HG03139 (cell line): ENCODE data around the gene A1BG.
A peak's percentile ranks its signal among the peaks of the same experiment; 100 is the strongest.
"Not testable (repeated sequence)": the region's sequence is repeated elsewhere in the genome, so short reads cannot be mapped to it uniquely, and the experiment has no call there.

Experiments used
- ATAC-seq: cut with Tn5 transposase; IDR thresholded peaks from one replicate; pipeline ENCODE4 v1.9.1; 2021; ENCODE audit not compliant: unreplicated experiment

A1BG gene

DNA sequence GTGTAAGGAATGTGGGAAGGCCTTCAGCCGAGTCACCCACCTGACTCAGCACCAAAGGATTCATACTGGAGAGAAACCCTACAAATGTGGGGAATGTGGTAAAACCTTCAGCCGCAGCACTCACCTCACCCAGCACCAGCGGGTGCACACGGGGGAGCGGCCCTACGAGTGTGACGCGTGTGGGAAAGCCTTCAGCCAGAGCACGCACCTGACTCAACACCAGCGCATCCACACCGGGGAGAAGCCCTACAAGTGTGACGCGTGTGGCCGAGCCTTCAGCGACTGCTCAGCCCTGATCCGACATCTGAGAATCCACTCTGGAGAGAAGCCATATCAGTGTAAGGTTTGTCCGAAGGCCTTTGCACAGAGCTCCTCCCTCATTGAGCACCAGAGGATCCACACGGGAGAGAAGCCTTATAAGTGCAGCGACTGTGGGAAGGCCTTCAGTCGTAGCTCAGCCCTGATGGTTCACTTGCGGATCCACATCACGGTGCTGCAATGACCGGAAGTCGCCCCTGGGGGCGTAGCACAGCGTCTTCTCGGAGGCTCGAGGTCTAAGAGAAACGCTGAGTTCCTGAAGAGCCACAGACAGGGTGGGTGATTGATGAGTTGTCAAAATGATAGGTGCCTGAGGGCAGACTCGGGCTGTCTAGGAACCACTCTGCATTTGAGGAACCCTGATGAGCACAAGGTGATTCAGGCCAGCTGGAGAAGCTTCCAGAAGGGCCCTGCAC, 14.3 kb downstream of the A1BG start:
- ATAC-seq: no peak

DNA sequence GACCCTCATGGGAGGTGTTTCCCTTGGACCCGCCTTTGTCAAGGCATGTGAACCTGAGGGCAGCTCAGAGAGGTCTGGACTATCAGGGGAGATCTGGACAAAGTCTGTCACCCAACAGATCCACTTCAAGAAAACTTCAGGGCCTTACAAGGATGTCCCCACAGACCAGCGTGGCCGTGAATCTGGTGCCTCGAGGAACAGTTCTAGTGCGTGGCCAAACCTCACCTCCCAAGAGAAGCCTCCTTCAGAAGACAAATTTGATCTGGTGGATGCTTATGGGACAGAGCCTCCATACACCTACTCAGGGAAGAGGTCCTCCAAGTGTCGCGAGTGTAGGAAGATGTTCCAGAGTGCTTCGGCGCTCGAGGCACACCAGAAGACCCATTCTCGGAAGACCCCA, 15.0 kb downstream of the A1BG start:
- ATAC-seq: no peak

DNA sequence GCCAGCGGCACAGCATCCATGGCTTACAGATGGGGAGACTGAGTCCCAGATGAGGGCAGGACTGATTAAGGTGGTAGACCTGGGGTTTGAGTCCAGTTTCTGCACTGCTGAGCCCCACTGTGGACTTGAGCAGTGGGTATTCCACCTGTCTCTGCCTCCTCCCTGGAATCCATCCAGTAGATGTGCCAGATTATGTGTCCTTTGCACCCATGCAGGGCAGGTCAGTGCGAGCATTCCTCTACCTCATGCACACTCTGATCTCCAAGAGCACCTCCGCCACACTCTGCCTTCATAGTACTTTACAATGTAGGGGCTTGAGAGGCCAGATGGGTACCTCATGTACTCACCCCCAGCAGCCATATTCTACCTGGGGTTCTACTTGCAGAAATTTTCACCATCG, 16.5 kb downstream of the A1BG start:
- no peak for ATAC-seq

DNA sequence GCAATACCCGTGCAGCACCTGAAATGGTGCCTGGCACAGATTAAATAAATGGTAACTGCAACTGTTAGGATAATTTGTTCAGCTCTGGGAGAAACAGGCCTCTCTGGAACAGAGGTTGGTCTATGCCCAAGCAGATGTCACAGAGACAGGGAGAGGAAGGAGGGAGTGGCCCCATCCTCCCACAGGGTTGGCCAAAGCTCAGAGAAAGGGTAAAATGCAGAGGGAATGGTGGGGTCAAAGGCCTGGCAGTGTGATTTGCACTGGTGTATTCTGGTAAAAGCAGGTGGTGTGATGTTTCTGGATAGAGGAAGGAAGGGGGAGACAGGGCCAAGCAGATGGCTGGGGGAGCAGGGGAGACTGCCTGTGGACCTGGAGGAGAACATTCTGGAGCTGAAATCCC, 17.1 kb downstream of the A1BG start:
- ATAC-seq: no peak

DNA sequence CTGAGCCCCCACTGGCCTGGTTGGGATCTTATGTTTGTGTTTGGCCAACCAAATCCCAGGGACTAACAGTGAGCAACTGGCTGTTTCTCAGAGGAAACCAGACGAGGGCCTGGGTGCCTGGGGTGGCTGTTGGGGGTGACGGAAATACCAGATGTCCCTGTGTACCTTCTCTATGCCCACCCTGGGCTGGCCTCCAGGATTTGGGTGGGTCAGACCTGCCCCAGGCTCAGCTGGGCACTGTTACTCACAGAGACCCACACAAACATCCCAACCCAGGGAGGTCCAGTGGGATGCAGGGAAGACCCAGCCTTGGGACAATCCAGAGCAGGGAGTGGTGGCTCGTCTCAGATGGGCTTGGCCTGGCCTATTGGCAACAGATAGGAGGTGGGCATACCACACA, 17.7 kb downstream of the A1BG start:
- ATAC-seq: no peak

DNA sequence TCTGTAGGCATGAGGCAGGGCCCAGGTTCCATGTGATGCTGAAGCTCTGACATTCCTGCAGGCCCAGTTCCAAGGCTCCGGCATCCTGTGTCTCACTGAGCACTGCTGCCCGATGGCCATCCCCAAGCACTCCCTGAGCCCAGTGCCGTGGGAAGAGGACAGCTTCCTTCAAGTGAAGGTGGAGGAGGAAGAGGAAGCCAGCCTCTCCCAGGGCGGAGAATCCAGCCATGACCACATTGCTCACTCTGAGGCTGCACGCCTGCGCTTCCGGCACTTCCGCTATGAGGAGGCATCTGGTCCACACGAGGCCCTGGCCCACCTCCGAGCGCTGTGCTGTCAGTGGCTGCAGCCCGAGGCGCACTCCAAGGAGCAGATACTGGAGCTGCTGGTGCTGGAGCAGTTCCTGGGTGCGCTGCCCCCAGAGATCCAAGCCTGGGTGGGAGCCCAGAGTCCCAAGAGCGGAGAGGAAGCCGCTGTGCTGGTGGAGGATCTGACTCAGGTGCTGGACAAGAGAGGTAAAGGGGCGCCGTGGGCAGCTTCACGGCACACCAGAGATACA, 18.5 kb downstream of the A1BG start:
- no peak for ATAC-seq

DNA sequence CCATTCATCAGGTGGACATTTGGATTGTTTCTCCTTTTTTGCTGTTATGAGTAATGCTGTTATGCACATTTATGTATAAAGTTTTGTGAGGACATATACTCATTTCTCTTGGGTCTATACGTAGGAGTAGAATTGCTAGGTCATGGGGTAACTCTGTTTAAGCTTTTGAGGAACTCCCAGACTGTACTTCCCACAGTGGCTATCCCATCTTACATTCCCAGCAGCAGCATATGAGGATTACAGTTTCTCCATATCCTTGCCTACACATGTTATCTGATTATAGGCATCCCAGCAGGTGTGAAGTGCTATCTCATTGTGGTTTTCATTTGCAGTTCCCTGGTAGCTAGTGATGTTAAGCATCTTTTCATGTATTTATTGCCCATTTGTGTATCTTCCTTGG, 20.6 kb downstream of the A1BG start:
- no peak for ATAC-seq

DNA sequence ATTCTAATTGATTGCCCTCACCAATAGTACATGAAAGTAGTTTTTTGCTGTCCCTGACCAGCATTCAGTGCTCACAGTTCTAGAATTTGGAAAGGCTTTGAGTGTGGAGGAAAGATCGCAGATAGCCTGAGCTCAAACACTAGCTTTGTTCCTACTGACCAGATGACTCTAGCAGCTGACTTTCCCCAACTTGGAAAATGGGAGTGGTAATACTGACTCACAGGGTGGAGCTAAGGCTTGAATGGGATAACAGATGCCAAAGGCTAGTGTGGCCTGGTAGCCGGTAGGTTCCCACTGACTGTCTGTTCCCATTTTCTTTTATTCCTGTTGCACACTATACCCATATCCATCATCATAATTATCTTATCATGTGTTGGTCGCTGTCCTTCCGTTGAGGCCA, 22.8 kb downstream of the A1BG start:
- no peak for ATAC-seq

DNA sequence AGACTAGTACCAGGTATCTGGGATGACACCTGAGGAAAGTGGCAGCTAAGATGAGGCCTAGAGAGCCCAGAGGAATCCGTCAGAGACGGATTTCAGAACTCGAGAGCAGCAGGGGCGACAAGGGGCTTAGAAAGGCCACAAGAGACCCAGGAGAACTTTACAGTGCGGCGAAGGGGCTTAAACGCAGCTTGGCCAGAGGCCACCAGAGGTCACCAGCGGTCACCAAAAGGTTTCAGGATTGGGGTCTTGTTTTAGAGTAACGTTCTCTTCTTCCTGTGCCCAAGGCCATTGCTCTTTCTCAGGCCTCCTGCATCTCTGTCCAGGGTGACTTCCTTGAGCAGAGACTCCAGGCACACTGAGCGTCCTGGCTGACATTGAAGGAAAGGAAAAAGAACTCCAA, 24.3 kb downstream of the A1BG start:
- ATAC-seq: no peak

DNA sequence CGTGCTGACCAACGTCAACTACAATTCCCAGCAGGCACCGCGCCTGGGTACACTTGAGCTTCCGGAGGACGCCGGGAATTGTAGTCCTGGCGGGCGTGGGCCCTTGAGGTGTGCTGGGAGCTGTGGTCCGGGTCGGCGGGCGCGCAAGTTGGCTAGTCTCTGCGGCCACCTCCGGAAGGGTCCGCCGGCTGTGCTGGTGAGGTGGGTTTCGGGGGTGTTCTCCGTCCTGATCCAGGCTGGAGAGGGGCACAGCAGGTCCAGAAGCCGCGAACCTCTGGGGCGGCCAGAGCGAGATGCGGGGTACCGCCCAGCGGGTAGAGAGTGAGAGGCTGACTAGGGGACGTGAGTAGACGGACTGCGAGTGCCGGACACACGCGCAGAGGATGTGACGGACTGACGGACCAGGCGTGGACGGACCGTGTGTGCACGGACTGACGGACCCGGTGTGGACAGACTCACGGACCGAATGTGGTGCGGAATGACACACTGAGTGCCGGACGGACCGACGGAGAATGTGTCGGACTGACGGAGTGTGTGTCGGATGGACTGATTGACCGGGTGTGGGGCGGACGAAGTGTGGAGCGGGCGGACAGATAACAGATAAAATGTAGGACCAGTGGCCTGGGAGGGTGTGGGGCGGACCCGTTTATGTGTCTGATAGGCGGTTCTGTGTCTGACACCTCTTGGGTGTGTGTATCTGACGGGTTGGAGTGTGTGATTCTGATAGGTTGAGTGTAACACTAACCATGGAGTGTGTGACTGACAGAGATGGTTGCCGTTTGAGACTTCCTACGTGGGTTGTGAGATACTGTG, 26.2 kb downstream of the A1BG start, which contains the start of gene ZSCAN22:
Gene ZSCAN22 (plus strand): TSS at position 81 of the 813 bp plus-strand sequence. CDS start 7,809 bp downstream, outside the sequence.
- peak; percentile 92 for ATAC-seq

DNA sequence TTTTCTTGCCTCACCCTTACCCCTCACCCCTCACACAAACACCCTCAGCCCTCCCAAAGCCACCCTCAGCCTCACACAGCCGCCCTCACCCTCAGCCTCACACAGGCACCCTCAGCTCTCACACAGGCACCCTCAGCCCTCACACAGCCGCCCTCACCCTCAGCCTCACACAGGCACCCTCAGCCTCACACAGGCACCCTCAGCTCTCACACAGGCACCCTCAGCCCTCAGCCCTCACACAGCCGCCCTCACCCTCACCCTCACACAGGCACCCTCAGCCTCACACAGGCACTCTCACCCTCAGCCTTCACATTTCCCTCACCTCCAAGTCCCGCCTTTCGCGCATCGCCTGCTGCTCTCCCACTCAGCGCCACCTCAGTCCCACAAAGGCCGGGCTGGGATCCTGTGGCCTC, 26.8 kb downstream of the A1BG start:
- no peak for ATAC-seq

DNA sequence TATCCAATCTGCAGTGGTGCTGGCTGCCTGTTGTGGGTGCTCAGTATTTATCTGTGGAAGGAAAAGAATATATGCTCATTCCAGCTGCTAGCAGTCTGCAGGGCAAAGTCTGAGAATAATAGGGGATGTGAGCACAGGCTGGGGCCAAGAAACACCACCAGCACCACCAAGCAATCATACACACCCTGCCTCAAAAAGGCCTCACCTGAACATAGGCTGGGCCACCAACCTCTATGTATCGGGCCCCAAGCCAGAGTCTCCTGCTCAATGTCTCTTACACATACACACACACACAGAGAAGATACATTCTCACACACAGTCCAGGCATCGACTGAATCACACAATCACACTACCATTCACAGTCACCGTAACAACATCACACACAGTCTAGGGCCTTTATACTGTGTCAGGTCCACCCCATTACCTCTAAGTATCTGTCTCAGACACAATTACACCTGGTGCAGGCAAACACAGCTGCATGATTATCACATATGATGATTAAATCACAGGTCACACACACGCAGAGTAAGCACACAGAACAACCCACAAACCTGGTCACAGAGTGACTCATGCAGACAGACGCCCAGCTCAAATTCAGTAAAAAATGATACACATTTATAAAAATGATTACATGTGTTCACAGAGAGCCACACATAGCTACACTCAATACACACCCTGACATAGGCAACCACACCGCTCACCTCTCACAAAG, 27.8 kb downstream of the A1BG start:
- no peak for ATAC-seq

DNA sequence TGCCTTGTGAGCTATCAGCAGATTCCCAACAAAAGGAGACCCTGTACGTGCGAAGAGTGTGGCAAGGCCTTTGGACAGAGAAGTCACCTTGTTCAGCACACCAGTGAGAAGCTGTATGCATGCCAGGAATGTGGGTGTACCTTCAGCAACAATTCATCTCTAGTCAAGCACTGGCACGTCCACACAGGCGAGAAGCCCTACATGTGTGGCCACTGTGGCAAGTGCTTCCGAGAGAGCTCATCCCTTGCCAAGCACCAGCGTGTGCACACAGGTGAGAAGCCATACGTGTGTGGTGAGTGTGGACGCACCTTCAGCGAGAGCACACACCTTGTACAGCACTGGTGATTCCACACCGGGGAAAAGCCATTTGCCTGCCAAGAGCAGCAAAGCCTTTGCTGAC, 34.1 kb downstream of the A1BG start:
- no peak for ATAC-seq

DNA sequence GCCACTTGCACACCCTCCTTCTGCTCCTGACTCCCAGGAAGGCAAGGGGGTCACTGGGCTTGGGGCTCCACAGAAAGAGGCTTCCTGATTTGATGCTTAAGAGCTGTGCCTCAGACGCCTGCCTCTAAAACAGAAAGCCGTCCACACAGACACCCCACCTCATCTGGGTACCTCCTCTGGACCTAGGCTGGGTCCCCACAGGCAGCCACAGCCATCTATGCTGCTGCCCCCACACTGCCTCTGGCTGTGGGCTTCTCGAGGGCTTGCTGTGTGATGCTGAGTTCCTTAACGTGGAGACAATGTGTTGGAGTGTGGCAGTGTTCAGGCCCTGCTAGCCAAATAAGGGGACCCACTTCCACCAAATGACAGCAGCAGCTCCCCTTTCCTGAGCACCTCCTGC, 35.0 kb downstream of the A1BG start:
- no peak for ATAC-seq

DNA sequence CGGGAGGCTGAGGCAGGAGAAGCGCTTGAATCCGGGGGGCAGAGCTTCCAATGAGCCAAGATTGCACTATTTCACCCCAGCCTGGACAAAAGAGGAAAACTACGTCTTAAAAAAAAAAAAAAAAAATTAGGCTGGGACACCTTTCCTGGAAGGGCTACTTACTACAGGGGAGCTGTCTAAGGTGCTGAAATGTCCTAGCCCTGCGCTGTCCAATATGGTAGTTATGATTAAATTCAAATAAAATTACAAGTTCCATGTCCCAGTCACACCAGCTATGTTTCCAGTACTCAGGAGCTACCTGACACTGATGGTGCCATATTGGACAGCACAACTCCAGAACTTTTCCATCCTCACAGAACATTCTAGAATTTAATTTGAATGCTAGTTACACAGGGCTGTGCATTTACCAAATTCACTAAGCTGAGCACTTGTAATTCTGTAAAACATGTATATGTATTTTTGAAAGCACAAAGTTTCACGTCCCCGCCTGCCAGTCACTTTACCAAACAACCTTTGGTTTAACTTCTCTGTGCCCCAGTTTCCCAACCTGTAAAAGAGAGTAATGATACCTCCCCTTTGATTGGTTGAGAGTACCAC, 35.7 kb downstream of the A1BG start:
- ATAC-seq: no peak

DNA sequence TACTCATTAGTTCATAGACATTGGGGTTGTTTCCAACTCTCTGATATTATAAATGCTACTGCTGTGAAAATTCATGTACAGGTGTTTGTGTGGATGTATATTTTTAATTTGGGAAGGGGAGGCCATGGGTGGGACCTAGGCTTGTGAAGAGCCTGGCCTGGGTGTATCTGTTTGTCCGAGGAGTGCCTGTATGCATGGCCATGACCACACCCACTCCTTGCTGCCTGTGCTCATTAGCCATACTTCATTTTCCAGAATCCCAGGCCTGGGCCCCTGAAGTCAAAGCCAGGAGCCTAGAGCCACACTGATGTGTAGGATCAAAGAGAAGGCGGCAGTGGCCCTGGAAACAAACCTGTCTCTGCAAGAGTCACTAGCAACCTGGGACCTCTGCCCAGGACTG, 37.7 kb downstream of the A1BG start:
- no peak for ATAC-seq

DNA sequence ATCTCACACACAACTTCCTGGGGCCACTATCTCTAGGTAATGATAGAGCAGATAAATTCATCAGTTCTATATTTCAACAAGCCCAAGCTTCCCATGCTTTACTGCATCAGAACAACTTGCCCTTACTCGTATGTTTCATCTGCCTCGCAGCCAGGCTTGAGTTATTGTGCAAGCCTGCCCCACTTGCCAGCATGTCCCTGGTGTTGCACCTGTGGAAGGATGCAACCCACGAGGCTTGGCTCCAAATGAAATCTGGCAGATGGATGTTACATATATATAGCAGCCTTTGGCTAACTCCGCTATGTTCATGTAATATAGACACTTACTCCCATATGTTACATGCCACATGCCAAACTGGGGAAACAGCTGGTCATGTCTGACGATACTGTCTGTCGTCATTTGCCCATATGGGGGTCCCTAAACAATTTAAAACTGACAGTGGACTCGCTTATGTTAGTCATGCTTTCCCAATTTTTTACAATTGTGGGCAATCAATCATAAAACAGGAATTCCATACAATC, 41.9 kb downstream of the A1BG start:
- no peak for ATAC-seq

DNA sequence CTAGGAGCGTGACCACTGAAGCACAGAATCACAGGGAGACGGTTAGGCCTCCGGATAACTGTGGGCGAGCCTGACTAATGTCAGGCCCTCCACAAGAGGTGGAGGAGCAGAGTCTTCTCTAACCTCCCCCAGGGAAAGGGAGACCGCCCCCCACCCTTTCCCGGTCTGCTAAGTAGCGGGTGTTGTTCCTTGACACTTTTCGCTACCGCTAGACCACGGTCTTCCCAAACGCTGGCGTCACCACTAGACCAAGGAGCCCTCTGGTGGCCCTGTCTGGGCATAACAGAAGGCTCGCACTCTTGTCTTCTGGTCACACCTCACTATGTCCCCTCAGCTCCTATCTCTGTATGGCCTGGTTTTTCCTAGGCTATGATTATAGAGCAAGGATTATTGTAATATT, 42.6 kb downstream of the A1BG start:
- ATAC-seq: not testable (repeated sequence)

DNA sequence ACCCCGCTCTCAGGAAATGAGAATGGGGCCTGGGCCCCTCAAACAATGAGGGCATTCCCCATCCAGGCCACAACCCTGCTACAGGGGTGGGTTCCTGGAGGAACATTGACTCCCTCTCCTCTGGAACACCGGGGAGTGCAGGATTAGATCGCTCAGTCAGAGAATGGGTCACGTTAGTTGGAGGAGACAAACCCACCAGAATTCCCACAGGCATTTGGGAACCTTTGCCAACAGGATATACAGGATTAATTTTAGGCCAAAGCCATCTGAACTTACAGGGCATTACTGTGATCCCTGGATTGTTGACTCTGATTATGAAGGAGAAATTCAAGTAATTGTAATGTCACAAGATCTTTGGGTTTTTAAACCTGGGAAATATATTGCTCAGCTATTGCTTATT, 45.6 kb downstream of the A1BG start:
- ATAC-seq: no peak

DNA sequence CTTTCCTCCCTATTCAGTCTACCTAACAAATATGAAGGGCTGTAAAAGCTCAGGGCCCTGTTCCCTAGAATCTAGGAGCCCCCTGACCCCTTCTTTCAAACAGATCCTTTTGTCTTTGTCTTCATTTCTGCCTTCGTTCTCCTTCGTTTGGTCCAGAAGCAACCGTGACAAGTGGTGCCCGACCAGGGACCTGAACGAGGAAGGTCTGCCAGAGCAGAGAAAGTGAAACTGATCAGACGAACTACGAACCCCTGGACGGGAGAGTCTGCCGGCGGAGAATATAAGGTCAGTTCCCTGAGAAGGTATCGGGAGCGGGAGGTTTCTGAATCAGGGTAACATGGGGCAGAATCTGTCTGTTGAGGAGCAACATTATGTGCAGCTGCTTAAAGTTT, 47.4 kb downstream of the A1BG start:
- no peak for ATAC-seq
